ENCODE measurements around the gene NEMP1. TPM values are rescaled to one million over a fixed set of nuclear protein-coding genes. Genes with fewer than 3 reads are reported as not detected.

Gene NEMP1
- total and polyA plus RNA-seq, 2 of the 13 experiments (the other 11 are each of a cell fraction or from before 2014, with no cell fraction given): 11.4 to 12.9 TPM

- H2AFZ ChIP-seq (ENCODE audit: low read length): no peak overlapping the region
- no TSS peak for BruUV-seq (replicated peaks)
- H3K79me2 ChIP-seq (ENCODE audit: insufficient read depth, low read length): peaks cover 15% of the 10 kb centered on the region
- H4K20me1 ChIP-seq (ENCODE audit: insufficient read depth, low read length): 0 out of 2 replicates have a peak, but pooled peaks cover 6% of the 10 kb centered on the region
- WGBS (ENCODE audit: low lambda C conversion rate): 94% methylated on average over 6 of the region's 6 CpGs
- no peak for ATAC-seq
- ChIA-PET CTCF (ENCODE audit: low intra/inter-chr PET ratio, low total read pairs) (interaction anchor here (1.6 kb wide), 1 partner anchor 21 kb away, joined by 3 read pairs; no protein-coding TSS in a partner anchor), POLR2A (interaction anchor here (1.4 to 5.0 kb wide), 6 partner anchors 10 to 139 kb away, joined by 3 to 184 read pairs (median 42); partner anchors contain the start of genes LRP1, NEMP1, SHMT2 and STAT6)
- H3K4me1 ChIP-seq (ENCODE audit: insufficient read depth, low read length): peaks cover 28% of the 10 kb centered on the region
- no peak for FAIRE-seq
- no peak for DNase-seq (ENCODE audit: low spot score)
- intact Hi-C loops (cut with micrococcal nuclease; ENCODE audit: unreplicated experiment): no loop called here
- H3K4me3 ChIP-seq (replicated peaks in 1 of 3; ENCODE audit: insufficient read depth in 1 of 3, low read depth in 2 of 3, low read length in 3 of 3): peak overlapping the region; percentile 15 to 93 (median 38); a peak in 2 of 6 replicates
- peaks cover 10 to 29% of the 10 kb centered on the region in 2 experiments; a peak in 4 of 5 replicates for H3K36me3 ChIP-seq (replicated peaks in 1 of 2; ENCODE audit: control insufficient read depth in 1 of 2, insufficient read depth in 2 of 2, low read length in 2 of 2)
- in situ Hi-C loops (cut with HindIII; ENCODE audit: extremely low pct_ligation_motif_present, low pct_unique_long_range_greater_than_20kb): no loop called here
- no peaks in the 10 kb centered on the region; a peak in 1 of 5 replicates for H3K27me3 ChIP-seq (ENCODE audit: control insufficient read depth in 1 of 2, insufficient read depth in 2 of 2, low read length in 2 of 2)
- H3K9ac ChIP-seq (ENCODE audit: insufficient read depth, low read depth, low read length): peak overlapping the region; percentile 34; the same call in 1 of the 2 replicates
- no peak overlapping the region for H3K27ac ChIP-seq (ENCODE audit: extremely low read length, insufficient read depth, low read length)
- no peaks in the 10 kb centered on the region for H3K9me3 ChIP-seq (ENCODE audit: low read length)
- peak overlapping the region; percentile 81 for H3K4me2 ChIP-seq (ENCODE audit: low read depth, low read length)
- TF ChIP-seq AHDC1 (CRISPR knock-in tag; IDR thresholded peaks at IDR 0.05; ENCODE audit: borderline replicate concordance): no peak
- no peak for TF ChIP-seq ZNF574 (CRISPR knock-in tag; IDR thresholded peaks at IDR 0.05)
- TF ChIP-seq ARID4A (CRISPR knock-in tag; IDR thresholded peaks at IDR 0.05; ENCODE audit: borderline replicate concordance): no peak
- TF ChIP-seq MXD3 (CRISPR knock-in tag; IDR thresholded peaks at IDR 0.05): no peak
- TF ChIP-seq CCDC6 (CRISPR knock-in tag; IDR thresholded peaks at IDR 0.05): no peak
- TF ChIP-seq ZBTB38 (CRISPR knock-in tag; IDR thresholded peaks at IDR 0.05): no peak
- no peak for TF ChIP-seq ZBTB44 (CRISPR knock-in tag; IDR thresholded peaks at IDR 0.05)
- no peak for TF ChIP-seq ZNF282 (IDR thresholded peaks at IDR 0.05; ENCODE audit: partially characterized antibody)
- no peak for TF ChIP-seq ZNF792 (CRISPR knock-in tag; IDR thresholded peaks at IDR 0.05)
Observed at GRCh38 chr12:57090490-57090889, 11.9 kb upstream of the NEMP1 start.

Data from HepG2 (cell line).